Activated naive CD4-positive, alpha-beta T cell treated with anti-CD3 and anti-CD28 coated beads, Interleukin-2, amount 50 U/mL, for 16 hours (primary cell): Measurements from ENCODE around the gene ERCC4.
"Not testable (repeated sequence)": the region's sequence is repeated elsewhere in the genome, so short reads cannot be mapped to it uniquely, and the experiment has no call there.

Source experiments
- DNase-seq: peaks from one replicate; pipeline ENCODE4 v3.0.0-alpha.2; 2020

ERCC4 gene

DNA sequence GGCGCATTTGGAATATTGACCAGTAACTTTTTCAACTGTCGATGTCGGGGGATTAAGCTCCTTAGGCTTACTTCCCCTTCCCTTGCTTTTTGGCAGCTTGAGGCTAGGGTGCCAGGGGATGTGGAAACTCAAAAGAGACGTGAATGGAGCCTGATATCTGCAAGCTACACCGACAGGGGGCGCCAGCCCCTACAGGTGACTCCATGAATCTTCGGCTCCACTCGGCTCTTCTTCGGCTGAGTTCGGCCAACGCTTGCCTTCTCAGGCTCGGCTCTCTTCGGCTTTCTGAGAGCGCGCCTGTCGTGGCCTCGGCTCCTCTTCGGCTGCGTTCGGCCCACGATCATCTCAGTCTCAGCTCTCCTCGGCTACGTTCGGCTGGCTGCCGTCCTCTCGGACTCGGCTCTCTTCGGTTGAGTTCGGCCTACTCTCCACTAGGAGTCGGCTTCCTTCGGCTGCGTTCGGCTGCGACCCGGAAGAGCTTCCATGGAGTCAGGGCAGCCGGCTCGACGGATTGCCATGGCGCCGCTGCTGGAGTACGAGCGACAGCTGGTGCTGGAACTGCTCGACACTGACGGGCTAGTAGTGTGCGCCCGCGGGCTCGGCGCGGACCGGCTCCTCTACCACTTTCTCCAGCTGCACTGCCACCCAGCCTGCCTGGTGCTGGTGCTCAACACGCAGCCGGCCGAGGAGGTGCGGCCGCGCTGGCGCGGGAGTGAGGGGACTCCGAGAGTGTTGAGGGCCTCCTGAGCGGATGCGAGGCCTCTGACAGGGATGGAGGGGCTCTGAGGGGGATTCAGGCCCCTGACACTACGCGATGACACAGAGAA, at the start of gene ERCC4:
Gene ERCC4 (plus strand): TSS at position 472 of the 827 bp plus-strand sequence. CDS start 12 bp downstream, at position 484.
- peak; percentile 99 for DNase-seq

DNA sequence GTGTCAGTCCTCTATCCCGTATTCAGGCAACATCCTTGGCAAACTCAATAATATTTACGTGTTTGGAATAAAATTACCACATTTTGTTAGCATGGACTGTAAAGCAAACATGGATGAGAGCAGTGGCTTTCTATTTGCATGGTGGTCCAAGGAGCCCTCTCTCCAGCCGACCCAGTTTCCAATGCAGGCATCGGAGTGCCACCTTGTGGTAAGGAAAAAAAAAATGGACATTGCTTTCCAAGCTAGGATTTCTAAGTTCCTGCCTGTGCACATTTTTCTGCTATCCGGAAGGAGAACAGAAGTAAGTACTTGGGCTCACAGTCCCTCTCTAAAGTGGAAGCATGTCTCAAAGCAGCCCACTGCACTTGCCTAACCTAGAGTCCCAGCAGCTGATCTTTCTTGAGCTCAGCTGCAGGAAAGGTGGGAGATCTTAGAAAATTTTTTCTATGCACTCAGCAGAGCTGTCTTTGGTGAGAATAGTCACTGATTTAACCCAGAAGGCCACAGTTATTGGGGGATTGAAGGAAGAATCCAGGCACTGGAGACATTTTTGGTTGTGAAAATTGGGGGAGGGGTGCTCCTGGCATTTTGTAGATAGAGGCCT, 46.0 kb upstream of the ERCC4 start:
- no peak for DNase-seq

DNA sequence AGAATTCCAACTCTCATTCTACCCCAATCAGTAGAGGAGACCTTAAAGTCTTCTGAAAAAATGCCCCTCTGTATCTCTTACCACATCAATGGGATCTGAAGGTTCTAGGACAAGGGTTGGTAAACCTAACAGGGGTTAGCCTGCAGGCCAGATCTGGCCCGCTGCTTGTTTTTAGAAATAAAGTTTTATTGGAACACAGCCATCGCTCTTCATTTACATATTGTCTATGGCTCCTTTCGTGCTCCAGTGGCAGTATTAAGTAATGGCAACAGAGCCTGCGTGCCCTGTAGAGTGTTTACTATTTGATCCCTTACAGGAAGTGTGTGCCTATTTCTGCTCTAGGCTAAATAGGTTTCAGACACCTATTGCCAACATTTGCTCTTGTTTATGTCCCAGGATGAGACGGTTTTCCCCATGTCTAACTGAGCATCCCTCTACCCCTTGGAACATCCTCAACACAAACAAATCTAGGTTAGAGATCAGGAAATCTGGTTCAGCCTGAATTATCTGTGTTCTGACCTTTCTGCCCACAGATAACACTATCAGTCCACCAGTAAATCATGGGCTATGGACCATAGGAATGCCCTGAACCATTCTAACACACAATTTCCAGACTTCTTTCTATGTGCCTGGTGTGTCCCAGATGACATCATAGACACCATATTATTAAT, 44.2 kb upstream of the ERCC4 start:
- no peak for DNase-seq

DNA sequence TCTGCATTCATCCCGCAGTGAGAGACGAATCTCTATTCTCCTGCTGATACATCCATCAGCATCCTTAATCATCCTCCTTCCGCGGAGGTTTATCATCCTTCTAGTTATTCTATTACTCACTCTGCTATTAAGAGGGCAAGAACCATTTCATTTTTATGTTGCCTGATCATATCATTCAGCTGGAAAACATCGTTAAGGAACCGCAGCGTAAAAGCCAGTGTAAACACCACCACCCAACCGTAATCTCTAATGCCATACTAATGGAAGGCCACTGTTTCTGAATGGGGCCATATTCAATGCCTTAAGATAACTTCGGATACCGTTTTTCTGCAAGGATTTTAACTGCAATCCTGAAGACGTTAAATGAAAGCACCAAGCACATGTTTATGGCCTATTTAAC, 36.7 kb upstream of the ERCC4 start:
- DNase-seq: no peak

DNA sequence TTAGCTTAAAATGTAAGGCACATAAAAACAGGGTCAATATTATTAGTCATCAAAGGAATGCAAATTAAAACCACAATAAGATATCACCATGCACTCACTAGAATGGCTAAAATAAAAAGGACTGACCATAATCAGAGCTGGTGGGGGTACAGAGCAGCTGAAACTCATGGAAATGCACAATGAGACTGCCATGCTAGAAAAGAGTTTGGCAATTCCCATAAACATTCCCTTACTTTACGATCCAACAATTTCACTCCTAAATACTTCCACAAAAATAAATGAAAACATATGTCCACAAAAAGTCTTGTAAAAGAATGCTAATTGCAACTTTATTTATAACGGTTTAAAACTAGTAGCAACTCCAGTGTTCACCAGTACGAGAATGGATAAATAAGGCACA, 36.1 kb upstream of the ERCC4 start:
- DNase-seq: no peak

DNA sequence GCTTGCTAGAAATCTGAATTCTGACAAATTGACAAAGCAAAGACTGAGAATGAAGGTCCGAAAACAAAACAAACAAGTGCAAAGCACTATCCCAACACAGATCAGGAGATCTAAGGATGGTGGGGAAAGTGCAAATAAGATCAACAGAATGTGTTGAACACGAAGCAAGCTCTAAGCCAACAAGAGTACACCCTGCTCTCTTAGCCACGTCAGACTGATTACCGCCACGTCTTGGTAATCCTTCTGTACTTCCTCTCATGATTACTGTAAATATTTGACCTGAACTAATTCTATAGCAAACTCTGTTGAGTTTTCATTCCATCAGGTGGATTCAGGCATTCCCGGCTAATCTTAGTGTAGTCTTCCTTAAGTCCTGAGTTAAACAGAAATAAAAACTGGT, 34.3 kb upstream of the ERCC4 start:
- no peak for DNase-seq

DNA sequence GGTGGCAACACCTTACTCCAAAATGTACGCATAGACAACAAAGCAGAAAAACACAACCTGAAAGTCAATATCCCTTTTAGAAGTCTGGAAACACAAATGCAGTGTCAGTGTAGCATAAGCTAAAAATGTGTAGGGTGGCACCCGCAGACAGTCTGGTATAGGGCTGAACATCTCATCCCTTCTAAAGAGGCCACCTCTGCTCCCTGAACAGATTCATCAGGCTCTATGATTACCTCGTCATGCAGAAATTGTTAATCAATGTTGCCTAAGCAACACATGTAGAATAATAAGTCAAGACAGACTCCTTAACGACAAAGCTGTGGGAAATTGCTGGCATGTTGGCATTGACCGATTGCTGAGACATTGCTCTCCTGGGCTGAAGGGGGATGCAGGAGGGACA, 33.3 kb upstream of the ERCC4 start:
- no peak for DNase-seq

DNA sequence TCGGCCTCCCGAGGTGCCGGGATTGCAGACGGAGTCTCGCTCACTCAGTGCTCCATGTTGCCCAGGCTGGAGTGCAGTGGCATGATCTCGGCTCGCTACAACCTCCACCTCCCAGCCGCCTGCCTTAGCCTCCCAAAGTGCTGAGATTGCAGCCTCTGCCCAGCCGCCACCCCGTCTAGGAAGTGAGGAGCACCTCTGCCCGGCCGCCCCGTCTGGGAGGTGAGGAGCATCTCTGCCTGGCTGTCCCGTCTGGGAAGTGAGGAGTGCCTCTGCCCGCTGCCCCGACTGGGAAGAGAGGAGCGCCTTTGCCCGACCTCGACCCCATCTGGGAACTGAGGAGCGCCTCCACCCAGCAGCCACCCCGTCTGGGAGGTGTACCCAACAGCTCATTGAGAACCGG, 30.6 kb upstream of the ERCC4 start:
- not testable (repeated sequence) for DNase-seq

DNA sequence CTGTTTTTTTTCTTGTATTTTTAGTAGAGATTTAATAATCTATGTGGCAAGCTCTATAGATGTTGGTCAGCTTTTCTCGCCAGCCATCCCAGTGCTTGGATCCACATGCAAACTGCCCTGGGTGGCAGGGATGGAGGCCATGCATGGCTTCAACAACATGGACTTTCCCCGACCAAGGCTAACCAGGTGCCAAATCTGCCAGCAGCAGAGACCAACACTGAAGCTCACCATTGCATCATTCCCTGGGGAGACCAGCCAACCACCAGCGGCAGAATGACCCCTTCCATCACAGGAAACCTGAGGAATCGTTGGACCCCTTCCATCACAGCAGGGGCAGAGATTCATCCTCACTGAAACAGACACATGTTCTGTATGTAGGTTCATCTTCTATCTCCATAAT, 27.7 kb upstream of the ERCC4 start:
- no peak for DNase-seq

DNA sequence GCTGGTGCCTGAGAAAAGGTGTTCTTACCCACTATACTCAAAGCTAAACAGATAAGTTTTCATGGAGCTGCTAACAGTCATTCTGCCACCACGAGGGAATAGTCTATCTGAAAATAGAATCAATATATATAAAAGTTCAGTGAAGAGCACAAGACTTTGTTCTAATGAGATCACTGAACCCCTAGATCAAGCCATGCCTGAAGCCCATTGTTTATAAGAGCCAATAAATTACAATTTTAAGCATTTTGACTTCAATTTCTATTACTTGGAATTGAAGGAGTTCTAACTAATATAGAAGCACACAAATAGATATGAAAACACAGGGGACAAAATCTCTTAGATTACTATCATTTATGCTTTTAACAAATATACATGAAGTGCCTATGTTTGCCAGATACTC, 24.4 kb upstream of the ERCC4 start:
- DNase-seq: no peak

DNA sequence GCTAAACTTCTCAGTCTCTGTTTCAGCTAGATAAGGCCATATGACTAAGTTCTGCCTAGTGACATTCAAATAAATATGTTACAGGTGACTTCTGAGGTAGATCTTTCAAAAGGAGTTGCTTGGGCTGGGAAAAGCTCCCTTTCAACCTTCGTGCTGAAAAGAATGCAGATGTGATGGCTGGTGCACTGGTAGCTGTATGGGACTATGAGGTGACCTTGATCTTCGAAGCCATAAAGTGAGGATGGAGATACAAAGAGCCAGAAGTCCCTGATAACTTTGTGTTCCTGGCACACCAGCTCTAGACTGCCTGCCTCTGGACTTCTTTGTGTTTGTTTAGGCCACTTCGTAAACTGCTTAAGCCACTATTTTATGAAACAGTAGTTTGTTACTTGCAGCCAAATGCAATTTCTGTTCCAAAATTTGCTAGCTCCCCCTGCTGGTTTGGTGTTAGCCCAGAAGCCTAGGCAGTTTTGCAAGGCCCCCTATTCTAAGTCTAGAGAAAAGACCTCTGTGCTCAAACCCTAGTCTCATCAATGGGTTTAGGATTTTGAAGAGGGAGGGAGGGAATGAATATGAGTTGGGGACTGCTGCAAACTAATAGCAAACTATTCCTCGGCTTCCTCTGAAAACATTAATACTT, 23.3 kb upstream of the ERCC4 start:
- no peak for DNase-seq

DNA sequence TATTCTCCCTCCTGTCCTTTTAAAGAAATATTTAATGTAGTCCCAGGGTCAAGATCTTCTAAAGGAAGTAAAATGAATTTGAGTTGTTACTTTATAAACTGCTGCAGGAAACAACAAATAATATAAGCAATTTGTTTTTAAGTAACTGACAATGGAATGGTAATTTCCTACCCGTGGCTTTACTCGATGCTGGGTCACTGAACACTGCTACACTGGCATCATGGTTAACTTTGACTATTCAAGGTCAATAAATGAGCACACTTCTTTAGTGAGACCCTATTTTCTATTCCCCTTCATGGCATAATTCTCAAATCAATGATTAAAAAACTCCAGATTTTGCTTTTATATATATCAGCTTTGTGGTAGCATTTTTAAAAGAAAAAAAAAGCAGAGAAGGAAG, 22.1 kb upstream of the ERCC4 start:
- DNase-seq: no peak

DNA sequence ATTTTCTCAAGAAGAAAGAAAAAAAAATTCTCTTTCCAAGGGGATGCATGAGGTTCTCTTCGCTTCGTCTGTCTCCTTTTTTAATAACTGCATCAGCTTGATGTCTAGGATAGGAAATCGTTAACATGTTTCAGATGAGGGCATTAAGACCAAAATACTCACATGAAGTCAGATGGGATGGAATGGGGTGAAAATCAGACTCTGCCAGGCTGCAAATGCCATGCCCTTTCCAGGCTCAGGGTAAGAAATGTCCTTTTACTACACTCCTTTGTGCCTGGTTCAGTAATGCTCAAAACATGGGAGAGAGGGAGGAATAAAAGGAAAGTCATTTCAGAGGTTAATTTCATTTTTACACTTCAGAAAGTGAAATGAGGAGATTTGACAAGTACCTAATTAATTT, 21.7 kb upstream of the ERCC4 start:
- DNase-seq: no peak

DNA sequence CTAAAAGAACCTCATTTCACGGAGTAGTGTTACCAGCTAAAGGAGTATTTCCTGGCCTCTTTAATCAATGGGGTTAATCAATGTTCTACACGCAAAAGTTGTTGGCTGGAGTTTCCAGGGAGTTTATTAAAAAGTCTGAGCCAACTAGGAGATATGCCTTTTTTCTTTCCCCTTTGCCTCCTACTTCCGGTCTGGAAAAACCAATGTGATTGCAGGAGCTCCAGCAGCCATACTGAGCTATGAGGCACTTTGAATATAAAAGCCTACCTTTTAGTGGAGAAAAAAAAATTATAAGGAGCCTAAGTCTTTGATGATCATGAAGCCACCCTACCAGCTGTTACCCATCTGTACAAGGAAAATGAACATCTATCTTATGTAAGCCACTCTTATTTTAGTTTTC, 17.9 kb upstream of the ERCC4 start:
- DNase-seq: no peak

DNA sequence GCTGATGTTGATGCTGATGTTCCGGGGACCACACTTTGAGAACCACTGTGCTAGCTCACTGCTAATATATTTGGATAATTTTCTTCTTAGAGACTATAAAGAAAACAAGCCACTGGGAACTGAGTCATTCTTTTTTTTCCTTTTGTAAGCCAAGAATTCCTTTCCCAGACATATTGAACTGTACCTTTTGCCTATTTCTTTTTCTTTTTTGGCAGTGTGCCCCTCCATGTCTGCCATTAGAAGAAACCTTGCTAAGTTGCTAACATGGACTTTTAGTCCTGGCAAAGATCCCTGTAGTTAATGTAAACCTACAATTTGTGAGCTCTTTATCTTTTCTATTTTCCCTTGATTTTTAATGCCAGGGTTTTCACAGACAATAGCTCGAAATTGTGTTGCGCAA, 17.3 kb upstream of the ERCC4 start:
- DNase-seq: no peak

DNA sequence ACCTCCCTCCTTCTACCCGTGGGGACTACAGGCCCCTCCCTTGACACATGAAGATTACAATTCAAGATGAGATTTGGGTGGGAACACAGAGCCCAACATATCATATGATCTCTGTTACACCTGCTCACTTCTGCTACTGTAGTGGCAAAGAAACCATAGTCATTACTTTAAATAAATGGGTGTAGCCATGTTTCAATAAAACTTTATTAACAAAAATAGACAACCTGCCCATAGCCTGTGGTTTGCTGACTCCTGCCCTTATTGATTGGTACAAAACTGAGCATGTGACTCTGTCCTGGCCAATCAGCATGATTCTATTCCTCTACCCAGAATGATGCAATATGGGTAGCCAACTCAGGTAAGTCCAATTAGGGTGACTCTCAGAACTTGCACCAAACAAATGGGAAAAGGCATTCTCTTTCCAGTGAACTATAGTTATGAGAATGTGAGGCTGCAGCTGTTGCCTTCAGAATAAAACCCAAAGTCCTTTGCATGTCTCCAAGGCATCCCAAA, 15.7 kb upstream of the ERCC4 start:
- DNase-seq: no peak

DNA sequence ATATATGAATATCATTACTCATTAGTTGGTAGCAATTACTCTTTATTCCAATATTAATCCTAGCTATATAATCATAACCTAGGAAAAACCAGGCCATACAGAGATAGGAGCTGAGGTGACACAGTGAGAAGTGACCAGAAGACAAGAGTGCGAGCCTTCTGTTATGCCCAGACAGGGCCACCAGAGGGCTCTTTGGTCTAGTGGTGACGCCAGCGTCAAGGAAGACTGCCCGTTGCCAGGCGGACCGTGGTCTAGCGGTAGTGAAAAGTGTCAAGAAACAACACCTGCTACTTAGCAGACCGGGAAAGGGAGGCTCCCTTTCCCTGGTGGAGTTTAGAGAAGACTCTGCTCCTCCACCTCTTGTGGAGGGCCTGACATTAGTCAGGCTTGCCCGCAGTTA, 15.1 kb upstream of the ERCC4 start:
- DNase-seq: peak; percentile 14

DNA sequence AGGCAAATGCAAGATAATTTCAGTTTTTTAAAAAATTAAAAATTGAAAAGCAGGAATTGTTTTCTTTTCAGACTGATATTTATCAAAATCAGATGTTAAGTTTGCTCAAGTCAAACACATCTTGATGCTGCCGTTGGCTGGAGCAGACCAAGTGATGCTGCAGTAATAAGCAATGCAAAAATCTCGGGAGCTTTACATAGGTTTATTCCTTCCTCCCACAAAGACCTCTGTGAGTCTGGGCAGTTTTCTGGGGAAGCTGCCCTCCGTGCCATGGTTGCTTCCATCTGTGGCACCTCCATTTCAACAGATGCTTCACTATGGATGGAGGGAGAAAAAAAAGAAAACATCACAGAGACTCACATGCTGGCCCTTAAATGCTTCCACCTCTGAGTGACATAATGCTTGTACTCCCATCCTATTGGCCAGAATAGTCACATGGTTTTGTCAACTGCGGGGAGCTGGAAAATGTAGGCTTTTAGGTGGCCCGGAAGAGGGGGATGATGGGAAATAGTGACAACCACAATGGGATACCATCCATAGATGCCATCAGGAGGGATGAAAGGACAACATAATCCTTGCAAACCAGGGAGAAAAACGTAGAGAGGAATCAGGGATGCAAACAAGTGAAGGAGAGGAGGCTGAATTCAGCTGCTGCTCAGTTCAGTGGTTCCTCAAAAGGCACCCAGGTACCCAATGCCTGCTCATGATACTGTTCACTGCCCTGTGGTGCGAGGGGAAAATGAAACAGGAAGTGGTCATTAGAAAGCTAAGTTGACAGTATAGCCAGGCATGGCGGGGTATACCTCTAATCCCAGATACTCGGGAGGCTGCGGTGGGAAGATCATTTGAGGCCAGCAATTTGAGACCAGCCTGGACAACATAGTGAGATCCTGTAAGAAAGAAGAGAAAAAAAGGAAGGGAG, 13.5 kb upstream of the ERCC4 start:
- DNase-seq: no peak

DNA sequence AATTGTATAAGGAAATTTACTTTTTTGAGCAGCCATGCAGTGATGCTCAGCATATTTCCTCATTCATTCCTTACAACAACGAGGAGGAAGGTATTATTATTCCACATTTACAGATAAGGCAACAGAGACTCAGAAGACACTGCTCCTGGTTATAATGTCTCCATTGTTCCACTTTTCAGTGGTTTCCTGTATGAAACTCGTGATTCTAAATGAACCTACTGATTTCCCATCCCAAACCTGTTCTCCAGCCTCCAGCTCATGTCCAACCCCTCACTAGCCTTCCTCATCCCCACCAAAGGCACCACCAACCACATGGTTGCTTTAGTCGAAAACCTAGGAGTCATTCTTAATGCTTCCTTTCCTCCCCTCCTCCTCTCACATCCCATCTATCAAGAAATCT, 12.5 kb upstream of the ERCC4 start:
- DNase-seq: no peak

DNA sequence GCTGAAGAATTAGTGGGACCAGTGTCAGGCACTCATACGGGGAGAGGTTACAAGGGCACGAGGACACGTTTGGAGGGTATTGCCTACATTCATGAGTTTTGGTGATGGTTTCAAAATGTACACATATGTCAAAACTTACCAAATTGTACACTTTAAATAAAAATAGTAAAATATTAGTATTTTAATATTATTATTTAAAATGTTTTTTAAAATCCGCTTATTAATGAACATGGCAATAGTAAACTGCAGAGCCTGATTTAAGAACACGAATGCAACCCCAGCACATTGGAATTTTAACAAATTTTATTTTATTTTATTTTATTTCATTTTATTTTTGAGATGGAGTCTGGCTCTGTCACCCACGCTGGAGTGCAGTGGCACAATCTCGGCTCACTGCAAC, 10.9 kb upstream of the ERCC4 start:
- no peak for DNase-seq

DNA sequence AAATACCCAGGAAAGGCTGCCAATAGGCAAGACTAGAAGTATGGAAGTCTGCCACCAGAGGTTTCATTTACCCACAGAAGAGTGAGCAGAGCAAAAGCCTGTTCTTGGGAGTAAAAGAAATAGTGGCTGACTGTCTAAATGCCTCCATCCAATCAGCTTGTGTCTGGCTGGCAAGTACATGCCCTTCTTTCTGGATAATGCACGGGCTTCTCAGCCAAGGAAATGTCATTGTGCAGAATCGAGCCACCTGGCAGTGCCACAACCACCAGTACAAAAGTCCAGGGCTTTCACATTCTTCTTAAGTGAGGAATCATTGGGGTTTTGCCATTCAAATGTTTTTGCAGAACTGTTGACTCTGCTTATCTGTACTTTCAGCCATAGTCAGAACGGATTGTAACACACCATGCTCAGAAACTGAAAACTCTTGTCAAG, 10.1 kb upstream of the ERCC4 start:
- no peak for DNase-seq

DNA sequence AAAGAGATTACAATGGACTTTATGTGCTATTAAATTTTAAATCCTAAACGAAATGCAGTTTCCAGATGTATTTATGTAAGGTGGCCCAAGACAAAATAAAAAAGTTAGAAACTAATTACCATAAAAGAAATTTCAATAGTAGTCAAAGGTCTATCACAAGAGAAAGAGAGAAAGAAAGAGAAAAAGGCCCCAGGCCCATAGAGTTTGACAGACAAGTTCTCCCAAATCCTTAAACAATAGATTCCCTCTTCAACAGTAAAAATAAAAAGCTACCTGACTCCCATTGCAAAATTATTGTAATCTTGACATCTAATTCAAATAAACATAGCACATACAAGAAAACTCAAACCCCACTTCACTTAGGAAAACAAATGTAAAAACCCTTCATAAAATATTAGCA, 8.6 kb upstream of the ERCC4 start:
- DNase-seq: no peak
